Measurements from ENCODE around the gene MBTPS1. TPM values are rescaled to one million over a fixed set of nuclear protein-coding genes. Genes with fewer than 3 reads are reported as not detected.

Gene MBTPS1
- total and polyA plus RNA-seq, 8 donors: 21.4 to 112 (median 56.1) TPM

GRCh38 chr16:84098939-84099338 is 17.8 kb downstream of the MBTPS1 start:
- peaks cover 4 to 58% (median 34%) of the 10 kb centered on the region in 4 donors for H3K4me1 ChIP-seq
- H3K27ac ChIP-seq: no peak overlapping the region
- no peak overlapping the region for H3K4me3 ChIP-seq
- intact Hi-C loops (cut with DNase I; ENCODE audit: low total_unique reads): no loop called here
- WGBS, 5 donors: 89 to 94% (median 91%) methylated on average over 7 of the region's 7 CpGs
- H3K9me3 ChIP-seq: no peaks in the 10 kb centered on the region
- no peak for DNase-seq
- no peaks in the 10 kb centered on the region for H3K27me3 ChIP-seq
- peaks cover 21 to 79% (median 72%) of the 10 kb centered on the region in 4 donors for H3K36me3 ChIP-seq
- no peak for TF ChIP-seq POLR2AphosphoS5 (IDR thresholded peaks at IDR 0.05)
- no peak for TF ChIP-seq CTCF (IDR thresholded peaks at IDR 0.05)
- TF ChIP-seq POLR2A (IDR thresholded peaks at IDR 0.05): no peak
- no peak for TF ChIP-seq EP300 (IDR thresholded peaks at IDR 0.05)

- intact Hi-C loops (cut with DNase I; ENCODE audit: low total_unique reads): no loop called here
- no peaks in the 10 kb centered on the region for H3K9me3 ChIP-seq
- H3K27ac ChIP-seq: peak overlapping the region in 3 of 5 donors; percentile 9 to 36 (median 25)
- WGBS, 5 donors: 43 to 56% (median 52%) methylated on average over 4 of the region's 4 CpGs
- DNase-seq: peak; percentile 48 to 84
- peaks cover 0 to 41% (median 25%) of the 10 kb centered on the region in 4 donors for H3K4me1 ChIP-seq
- peaks cover 44 to 99% (median 92%) of the 10 kb centered on the region in 4 donors for H3K36me3 ChIP-seq
- H3K4me3 ChIP-seq: no peak overlapping the region
- H3K27me3 ChIP-seq: no peaks in the 10 kb centered on the region
- TF ChIP-seq POLR2AphosphoS5 (IDR thresholded peaks at IDR 0.05): peak in 2 of 3 donors; percentile 8 to 55
- no peak for TF ChIP-seq EP300 (IDR thresholded peaks at IDR 0.05)
These were observed 20.2 kb downstream of the MBTPS1 start for GRCh38 chr16:84096447-84097005.

GRCh38 chr16:84095466-84095865 is 21.3 kb downstream of the MBTPS1 start:
- WGBS, 5 donors: 70 to 84% (median 81%) methylated on average over 12 to 14 of the region's 14 CpGs

GRCh38 chr16:84093879-84094270 is 22.9 kb downstream of the MBTPS1 start:
- H3K4me3 ChIP-seq: no peak overlapping the region
- peaks cover 68 to 99% (median 94%) of the 10 kb centered on the region in 4 donors for H3K36me3 ChIP-seq
- no peak for DNase-seq
- H3K4me1 ChIP-seq: peaks cover 0 to 25% (median 17%) of the 10 kb centered on the region in 4 donors
- no peaks in the 10 kb centered on the region for H3K9me3 ChIP-seq
- TF ChIP-seq CTCF (IDR thresholded peaks at IDR 0.05): no peak
- no peak for TF ChIP-seq EP300 (IDR thresholded peaks at IDR 0.05)
- no peak for TF ChIP-seq POLR2AphosphoS5 (IDR thresholded peaks at IDR 0.05)
- intact Hi-C loops (cut with DNase I; ENCODE audit: low total_unique reads): no loop called here
- no peak overlapping the region for H3K27ac ChIP-seq
- no peaks in the 10 kb centered on the region for H3K27me3 ChIP-seq
- 92 to 98% (median 98%) methylated on average over 4 of the region's 4 CpGs for WGBS, 5 donors

More at GRCh38 chr16:84095466-84095865, 21.3 kb downstream of the MBTPS1 start:
- Histone ChIP-seq H3K27me3 (no peaks in the 10 kb centered on the region), H3K36me3 (peaks cover 54 to 99% (median 92%) of the 10 kb centered on the region in 4 donors), H3K4me1 (peaks cover 0 to 32% (median 24%) of the 10 kb centered on the region in 4 donors), H3K9me3 (no peaks in the 10 kb centered on the region), H3K27ac (peak overlapping the region in 3 of 5 donors; percentile 5 to 25 (median 17)), H3K4me3 (no peak overlapping the region)
- no peak for TF ChIP-seq EP300 (IDR thresholded peaks at IDR 0.05)
- no peak for TF ChIP-seq POLR2AphosphoS5 (IDR thresholded peaks at IDR 0.05)
- no peak for TF ChIP-seq POLR2A (IDR thresholded peaks at IDR 0.05)
- DNase-seq: no peak
- intact Hi-C loops (cut with DNase I; ENCODE audit: low total_unique reads): no loop called here

GRCh38 chr16:84093120-84093878 is 23.4 kb downstream of the MBTPS1 start:
- no peak for DNase-seq
- 86 to 93% (median 88%) methylated on average over 16 of the region's 16 CpGs for WGBS, 5 donors
- no peaks in the 10 kb centered on the region for H3K9me3 ChIP-seq
- no peak overlapping the region for H3K27ac ChIP-seq
- H3K4me3 ChIP-seq: no peak overlapping the region
- intact Hi-C loops (cut with DNase I; ENCODE audit: low total_unique reads): no loop called here
- TF ChIP-seq EP300 (IDR thresholded peaks at IDR 0.05) (no peak), POLR2AphosphoS5 (IDR thresholded peaks at IDR 0.05) (no peak), CTCF (IDR thresholded peaks at IDR 0.05) (no peak), POLR2A (IDR thresholded peaks at IDR 0.05) (no peak)
- H3K36me3 ChIP-seq: peaks cover 68 to 99% (median 94%) of the 10 kb centered on the region in 4 donors
- H3K4me1 ChIP-seq: peaks cover 0 to 27% (median 17%) of the 10 kb centered on the region in 4 donors
- no peaks in the 10 kb centered on the region for H3K27me3 ChIP-seq

All from stomach (tissue), 9 donors.